SK-N-SH (cell line): ENCODE data around the gene C3orf70.

Source experiments
- RAD21 ChIP-seq: IDR thresholded peaks from 2 replicates; pipeline ENCODE4 v1.6.1; 2012; ENCODE audit warnings: mild to moderate bottlenecking, low read length
- RCOR1 ChIP-seq: fragments of 150-350 bp; IDR thresholded peaks from 2 replicates; pipeline ENCODE4 v1.6.1; 2017; ENCODE audit warnings: antibody characterized with exemption, low read length

GRCh38 chr3:185087419-185087818, 65.4 kb downstream of the C3orf70 start:
- no peak for TF ChIP-seq RCOR1
- no peak for TF ChIP-seq RAD21
